Measurements from ENCODE around the gene ZNF786. TPM values are rescaled to one million over a fixed set of nuclear protein-coding genes. Genes with fewer than 3 reads are reported as not detected.

ZNF786 gene
- total and polyA plus RNA-seq, 9 of the 15 experiments (the other 6 are each of a cell fraction or from before 2014, with no cell fraction given), result 0.31 to 5.4 (median 3.0) TPM

GRCh38 chr7:149126662-149127266 lies 36.2 kb upstream of the ZNF786 start (continued):
- TF ChIP-seq PRDM10 (IDR thresholded peaks at IDR 0.05; ENCODE audit: partially characterized antibody) (no peak), TRIM25 (IDR thresholded peaks at IDR 0.05; ENCODE audit: borderline replicate concordance) (0 out of 2 replicates have a peak, but pooled peaks have one; percentile 73), RFX7 (CRISPR knock-in tag; IDR thresholded peaks at IDR 0.05) (0 out of 2 replicates have a peak, but pooled peaks have one; percentile 48), SIX5 (IDR thresholded peaks at IDR 0.05; ENCODE audit: borderline replicate concordance in 1 of 2, insufficient read depth in 1 of 2, low read depth in 1 of 2, low read length in 2 of 2) (no peak), MAFG (tag; conservative IDR thresholded peaks at IDR 0.05) (no peak), MCM2 (IDR thresholded peaks at IDR 0.05; ENCODE audit: low read depth) (no peak), SNIP1 (IDR thresholded peaks at IDR 0.05; ENCODE audit: low read depth) (no peak), ZNF699 (CRISPR knock-in tag; IDR thresholded peaks at IDR 0.05; ENCODE audit: insufficient replicate concordance) (no peak), KLF10 (CRISPR knock-in tag; IDR thresholded peaks at IDR 0.05) (no peak), ZEB2 (IDR thresholded peaks at IDR 0.05) (no peak), DMBX1 (CRISPR knock-in tag; IDR thresholded peaks at IDR 0.05; ENCODE audit: borderline replicate concordance) (peak; percentile 9; the same call in 1 of the 2 replicates), ADNP (tag; IDR thresholded peaks at IDR 0.05) (no peak), ELF1 (tag; IDR thresholded peaks at IDR 0.05) (no peak), NCOA6 (IDR thresholded peaks at IDR 0.05) (peak; percentile 89), GTF2B (IDR thresholded peaks at IDR 0.05; ENCODE audit: extremely low read depth, insufficient read length) (no peak), RAD21 (CRISPR knock-in tag; conservative IDR thresholded peaks at IDR 0.05 in 1 of 2, IDR thresholded peaks at IDR 0.05 in 1 of 2) (no peak), ZFPM2 (CRISPR knock-in tag; IDR thresholded peaks at IDR 0.05) (no peak), ZNF561 (CRISPR knock-in tag; conservative IDR thresholded peaks at IDR 0.05) (0 out of 2 replicates have a peak, but pooled peaks have one; percentile 20), E2F3 (CRISPR knock-in tag; IDR thresholded peaks at IDR 0.05) (no peak), SRSF3 (IDR thresholded peaks at IDR 0.05; ENCODE audit: insufficient read depth, low read length) (no peak), ASH1L (IDR thresholded peaks at IDR 0.05; ENCODE audit: borderline replicate concordance, low read depth, partially characterized antibody) (no peak)
- TF ChIP-seq, protein P1, sequence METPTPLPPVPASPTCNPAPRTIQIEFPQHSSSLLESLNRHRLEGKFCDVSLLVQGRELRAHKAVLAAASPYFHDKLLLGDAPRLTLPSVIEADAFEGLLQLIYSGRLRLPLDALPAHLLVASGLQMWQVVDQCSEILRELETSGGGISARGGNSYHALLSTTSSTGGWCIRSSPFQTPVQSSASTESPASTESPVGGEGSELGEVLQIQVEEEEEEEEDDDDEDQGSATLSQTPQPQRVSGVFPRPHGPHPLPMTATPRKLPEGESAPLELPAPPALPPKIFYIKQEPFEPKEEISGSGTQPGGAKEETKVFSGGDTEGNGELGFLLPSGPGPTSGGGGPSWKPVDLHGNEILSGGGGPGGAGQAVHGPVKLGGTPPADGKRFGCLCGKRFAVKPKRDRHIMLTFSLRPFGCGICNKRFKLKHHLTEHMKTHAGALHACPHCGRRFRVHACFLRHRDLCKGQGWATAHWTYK (CRISPR knock-in tag; IDR thresholded peaks at IDR 0.05), result peak; percentile 88
